Endothelial cell of umbilical vein (primary cell): ENCODE data around the gene ZSCAN5A.

Experiments used
- EZH2 ChIP-seq: IDR thresholded peaks from 2 replicates; pipeline ENCODE4 v1.6.1; 2012; ENCODE audit warnings: borderline replicate concordance, low read depth, mild to moderate bottlenecking, moderate library complexity, low read length, inconsistent platforms; ENCODE audit not compliant: severe bottlenecking
- MYC ChIP-seq: IDR thresholded peaks from one replicate; pipeline ENCODE4 v1.6.1; 2011; ENCODE audit warnings: mild to moderate bottlenecking, low read depth, low read length
- POLR2A ChIP-seq: IDR thresholded peaks from 2 replicates; pipeline ENCODE4 v1.6.1; 2012; ENCODE audit warnings: low read depth, mild to moderate bottlenecking, control low read depth, low read length
- POLR2AphosphoS5 ChIP-seq: IDR thresholded peaks from 2 replicates; pipeline ENCODE4 v1.6.1; 2012; ENCODE audit warnings: low read depth, mild to moderate bottlenecking, control low read depth, low read length, moderate library complexity; ENCODE audit not compliant: insufficient read depth
- TF ChIP-seq, protein P1 (sequence below), 2 donors: IDR thresholded peaks; 1 replicate in 1 of 2; 2 replicates in 1 of 2; pipeline ENCODE4 v1.5.1; 2011; ENCODE audit warnings: low read length in 2 of 2, mild to moderate bottlenecking in 2 of 2, moderate library complexity in 2 of 2, control low read depth in 1 of 2, inconsistent platforms in 1 of 2, low read depth in 1 of 2; ENCODE audit not compliant: insufficient read depth in 1 of 2; ENCODE audit errors: extremely low read depth in 1 of 2
- TF ChIP-seq, protein P2 (sequence below): IDR thresholded peaks from 2 replicates; pipeline ENCODE4 v1.6.1; 2011; ENCODE audit not compliant: insufficient read depth, insufficient read length

DNA sequence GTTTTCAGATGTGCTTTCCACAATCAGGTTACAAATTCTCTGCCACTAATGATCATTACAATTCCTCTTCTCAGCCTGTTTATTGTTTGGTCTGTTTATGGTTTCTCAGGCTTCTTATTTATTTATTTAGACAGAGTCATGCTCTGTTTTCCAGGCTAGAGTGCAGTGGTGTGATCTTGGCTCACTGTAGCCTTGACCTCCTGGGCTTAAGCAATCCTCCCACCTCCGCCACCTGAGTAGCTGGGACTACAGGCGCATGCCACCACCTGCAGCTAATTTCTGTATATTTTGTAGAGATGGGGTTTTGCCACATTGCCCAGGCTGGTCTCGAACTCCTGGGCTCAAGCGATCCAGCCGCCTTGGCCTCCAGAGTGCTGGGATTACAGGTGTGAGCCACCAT is 2.1 kb upstream of the ZSCAN5A start:
- TF ChIP-seq MYC = no peak
- no peak for TF ChIP-seq EZH2
- TF ChIP-seq, protein P1, sequence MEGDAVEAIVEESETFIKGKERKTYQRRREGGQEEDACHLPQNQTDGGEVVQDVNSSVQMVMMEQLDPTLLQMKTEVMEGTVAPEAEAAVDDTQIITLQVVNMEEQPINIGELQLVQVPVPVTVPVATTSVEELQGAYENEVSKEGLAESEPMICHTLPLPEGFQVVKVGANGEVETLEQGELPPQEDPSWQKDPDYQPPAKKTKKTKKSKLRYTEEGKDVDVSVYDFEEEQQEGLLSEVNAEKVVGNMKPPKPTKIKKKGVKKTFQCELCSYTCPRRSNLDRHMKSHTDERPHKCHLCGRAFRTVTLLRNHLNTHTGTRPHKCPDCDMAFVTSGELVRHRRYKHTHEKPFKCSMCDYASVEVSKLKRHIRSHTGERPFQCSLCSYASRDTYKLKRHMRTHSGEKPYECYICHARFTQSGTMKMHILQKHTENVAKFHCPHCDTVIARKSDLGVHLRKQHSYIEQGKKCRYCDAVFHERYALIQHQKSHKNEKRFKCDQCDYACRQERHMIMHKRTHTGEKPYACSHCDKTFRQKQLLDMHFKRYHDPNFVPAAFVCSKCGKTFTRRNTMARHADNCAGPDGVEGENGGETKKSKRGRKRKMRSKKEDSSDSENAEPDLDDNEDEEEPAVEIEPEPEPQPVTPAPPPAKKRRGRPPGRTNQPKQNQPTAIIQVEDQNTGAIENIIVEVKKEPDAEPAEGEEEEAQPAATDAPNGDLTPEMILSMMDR (IDR thresholded peaks at IDR 0.05; ENCODE audit: extremely low read depth in 1 of 2, insufficient read depth in 1 of 2, low read depth in 1 of 2, low read length in 2 of 2) = no peak
- TF ChIP-seq POLR2AphosphoS5 = no peak
- no peak for TF ChIP-seq POLR2A
- TF ChIP-seq, protein P2, sequence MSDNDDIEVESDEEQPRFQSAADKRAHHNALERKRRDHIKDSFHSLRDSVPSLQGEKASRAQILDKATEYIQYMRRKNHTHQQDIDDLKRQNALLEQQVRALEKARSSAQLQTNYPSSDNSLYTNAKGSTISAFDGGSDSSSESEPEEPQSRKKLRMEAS = no peak
